GM19351 (cell line): ENCODE measurements around the gene POLE.

Source experiments
- ATAC-seq: cut with Tn5 transposase; IDR thresholded peaks from one replicate; pipeline ENCODE4 v1.9.1; 2021; ENCODE audit warnings: mild to moderate bottlenecking, moderate library complexity; ENCODE audit not compliant: unreplicated experiment

POLE gene

GRCh38 chr12:132617822-132618682, 69.1 kb downstream of the POLE start:
- no peak for ATAC-seq

GRCh38 chr12:132617135-132617701, 69.9 kb downstream of the POLE start:
- no peak for ATAC-seq

- ATAC-seq: no peak
Observed at GRCh38 chr12:132615579-132616038, 71.5 kb downstream of the POLE start.

GRCh38 chr12:132614861-132615578, 72.1 kb downstream of the POLE start:
- no peak for ATAC-seq

GRCh38 chr12:132614029-132614428, 73.1 kb downstream of the POLE start:
- no peak for ATAC-seq

GRCh38 chr12:132611620-132612019, 75.5 kb downstream of the POLE start:
- no peak for ATAC-seq

- ATAC-seq: no peak
Observed at GRCh38 chr12:132610866-132611602, 76.1 kb downstream of the POLE start.

- ATAC-seq: no peak
Observed at GRCh38 chr12:132610051-132610759, 76.9 kb downstream of the POLE start, which contains the start of gene LRCOL1. Gene LRCOL1, minus strand, starts transcription at chr12:132610582. Its CDS starts 4,331 bp downstream, at chr12:132606251.

- no peak for ATAC-seq
Observed at GRCh38 chr12:132608231-132609171, 78.6 kb downstream of the POLE start.

GRCh38 chr12:132606927-132607326, 80.2 kb downstream of the POLE start:
- no peak for ATAC-seq

GRCh38 chr12:132606466-132606865, 80.7 kb downstream of the POLE start:
- ATAC-seq: no peak

- no peak for ATAC-seq
Observed at GRCh38 chr12:132605892-132606291, 81.2 kb downstream of the POLE start.

GRCh38 chr12:132604668-132605441, 82.3 kb downstream of the POLE start:
- no peak for ATAC-seq

- no peak for ATAC-seq
Observed at GRCh38 chr12:132604151-132604618, 83.0 kb downstream of the POLE start.

- no peak for ATAC-seq
Observed at GRCh38 chr12:132603240-132604150, 83.6 kb downstream of the POLE start.

GRCh38 chr12:132602572-132603239, 84.4 kb downstream of the POLE start:
- no peak for ATAC-seq
